NCI-H187 treated with DMSO at 0.1 percent for 48 hours (cell line): Measurements from ENCODE around the gene TPSAB1.
"Not testable (repeated sequence)": the region's sequence is repeated elsewhere in the genome, so short reads cannot be mapped to it uniquely, and the experiment has no call there.

Experiments used
- DNase-seq: peaks from one replicate; lab custom pipeline; 2025; lab: John Stamatoyannopoulos, UW

The TPSAB1 gene

DNA sequence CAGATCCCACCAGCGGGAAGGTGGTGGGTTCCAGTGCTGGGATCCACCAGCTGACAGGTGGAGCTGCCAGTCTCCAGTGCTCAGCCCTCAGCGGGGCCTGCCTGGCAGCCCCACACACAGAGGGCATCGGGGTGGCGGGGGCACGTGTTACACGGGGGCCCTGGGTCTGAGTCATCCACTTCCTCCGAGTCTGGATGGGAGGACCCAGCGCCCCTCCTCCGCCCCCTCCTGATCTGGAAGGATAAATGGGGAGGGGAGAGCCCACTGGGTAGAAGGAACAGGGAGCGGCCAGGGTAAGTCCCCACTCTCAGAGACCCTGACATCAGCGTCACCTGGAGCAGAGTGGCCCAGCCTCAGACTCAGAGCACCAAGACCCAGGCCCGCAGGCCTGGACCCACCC is at the start of gene TPSAB1:
Gene TPSAB1 (plus strand): TSS at position 270 of the 400 bp plus-strand sequence. CDS start 234 bp downstream, outside the sequence.
- DNase-seq: not testable (repeated sequence)

DNA sequence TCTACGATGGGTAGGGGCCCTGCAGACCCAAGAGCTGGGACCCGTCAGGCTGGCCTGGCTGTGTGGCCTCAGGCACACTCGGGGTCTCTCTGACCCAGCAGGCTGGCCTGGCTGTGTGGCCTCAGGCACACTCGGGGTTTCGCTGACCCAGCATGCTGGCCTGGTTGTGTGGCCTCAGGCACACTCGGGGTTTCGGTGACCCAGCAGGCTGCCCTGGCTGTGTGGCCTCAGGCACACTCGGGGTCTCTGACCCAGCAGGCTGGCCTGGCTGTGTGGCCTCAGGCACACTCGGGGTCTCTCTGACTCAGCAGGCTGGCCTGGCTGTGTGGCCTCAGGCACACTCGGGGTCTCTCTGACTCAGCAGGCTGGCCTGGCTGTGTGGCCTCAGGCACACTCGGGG is 49.7 kb upstream of the TPSAB1 start:
- not testable (repeated sequence) for DNase-seq

DNA sequence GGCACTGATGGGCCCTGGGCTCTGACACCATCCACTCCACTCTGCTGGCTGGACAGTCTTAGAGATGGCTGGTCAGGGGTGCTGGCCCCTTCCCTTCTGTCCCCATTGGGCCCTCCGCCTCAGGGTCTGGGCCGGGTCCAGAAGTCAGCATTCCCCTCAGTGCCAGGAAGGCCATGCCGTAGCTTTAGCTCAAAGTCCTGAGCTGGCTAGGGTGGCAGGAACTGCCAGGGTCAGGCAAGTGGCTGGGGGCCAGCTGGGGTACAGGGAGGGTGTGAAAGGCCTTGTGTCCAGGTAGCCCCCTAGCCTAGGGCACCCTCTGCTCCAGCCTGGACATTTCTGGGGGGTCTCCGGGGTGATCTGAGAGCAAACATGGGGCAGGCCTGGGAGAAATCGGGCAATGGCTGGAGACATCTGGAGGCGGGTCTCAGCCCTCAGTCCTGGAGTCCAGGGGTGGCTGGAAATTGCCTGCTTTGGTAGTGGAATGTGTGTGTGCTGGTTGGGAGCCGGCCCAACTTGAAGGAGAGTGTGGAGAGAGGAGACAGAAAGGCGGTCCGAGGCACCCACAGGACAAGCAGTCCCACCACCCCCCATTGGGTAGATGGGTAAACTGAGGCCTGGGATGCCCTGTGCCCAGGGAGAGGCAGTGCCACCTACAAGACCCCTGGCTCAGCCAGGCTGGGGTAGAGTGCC is 48.0 kb upstream of the TPSAB1 start:
- no peak for DNase-seq

DNA sequence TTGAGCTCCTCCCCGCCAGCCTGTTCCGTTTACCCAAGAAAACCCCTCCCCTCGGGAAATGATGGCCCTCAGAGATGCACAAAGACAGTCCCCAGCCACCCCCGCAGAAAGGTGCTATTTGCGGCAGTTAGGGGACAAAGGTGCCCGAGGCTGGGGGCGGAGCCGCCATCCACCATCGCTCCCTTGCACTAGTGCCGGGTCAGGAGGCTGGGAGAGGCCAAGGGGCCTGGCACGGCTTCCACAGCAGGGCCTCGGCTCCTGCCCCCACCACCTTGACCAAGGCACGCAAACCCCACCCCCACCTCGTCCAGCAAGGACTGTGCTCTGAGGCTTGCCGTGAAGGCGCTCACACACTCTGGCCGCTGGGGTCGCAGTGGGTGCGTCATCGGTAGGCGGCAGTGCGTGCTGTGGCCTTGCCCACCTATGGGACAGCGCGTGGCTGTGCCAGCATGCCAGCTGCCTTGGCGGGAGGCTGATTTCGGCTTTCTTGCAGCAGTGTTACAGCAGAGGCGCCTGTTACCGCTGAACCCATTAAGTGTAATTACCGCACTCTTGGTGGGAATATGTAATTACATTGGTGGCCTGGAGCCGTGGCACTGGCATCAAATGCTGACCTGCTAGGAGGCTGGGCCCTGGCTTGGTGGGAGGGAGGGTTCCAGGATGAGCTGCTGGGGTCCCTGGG is 47.2 kb upstream of the TPSAB1 start:
- DNase-seq: no peak

DNA sequence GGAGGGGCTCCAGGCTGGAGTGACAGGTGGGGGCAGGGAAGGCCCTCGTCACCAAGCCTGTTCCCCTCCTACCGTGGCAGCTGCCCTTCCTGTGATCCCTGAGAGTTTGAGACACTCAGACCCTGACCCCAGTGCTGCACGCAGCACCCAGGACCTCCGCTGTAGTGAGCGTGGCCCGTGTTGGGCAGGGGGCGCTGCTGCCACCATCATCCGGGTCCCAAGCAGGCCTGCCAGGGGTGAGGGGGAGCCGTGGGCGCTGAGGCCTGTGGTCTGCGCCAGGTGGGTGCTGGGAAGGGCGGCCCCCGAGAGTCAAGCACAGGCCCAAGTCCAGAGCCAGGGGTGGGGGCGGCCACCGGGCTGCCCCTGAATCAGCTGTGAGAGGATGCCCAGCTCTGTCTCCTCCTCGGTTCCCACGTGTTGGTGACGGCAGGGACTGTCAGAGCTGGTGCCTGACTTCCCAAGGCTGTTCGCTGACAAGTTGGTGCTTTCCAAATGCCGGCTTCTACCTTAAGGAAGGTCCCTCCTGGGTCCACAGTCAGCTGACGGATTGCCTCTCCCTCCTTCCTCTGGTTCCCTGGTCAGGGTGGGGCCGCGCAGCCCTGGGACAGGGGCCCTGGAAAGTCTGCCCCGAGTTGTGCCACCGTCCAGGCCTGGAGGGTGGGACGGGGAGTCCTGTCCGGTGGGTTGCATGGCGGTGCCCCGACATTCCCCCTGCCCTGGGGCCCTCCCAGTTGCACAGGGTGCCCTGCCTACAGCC is 46.5 kb upstream of the TPSAB1 start:
- DNase-seq: no peak

DNA sequence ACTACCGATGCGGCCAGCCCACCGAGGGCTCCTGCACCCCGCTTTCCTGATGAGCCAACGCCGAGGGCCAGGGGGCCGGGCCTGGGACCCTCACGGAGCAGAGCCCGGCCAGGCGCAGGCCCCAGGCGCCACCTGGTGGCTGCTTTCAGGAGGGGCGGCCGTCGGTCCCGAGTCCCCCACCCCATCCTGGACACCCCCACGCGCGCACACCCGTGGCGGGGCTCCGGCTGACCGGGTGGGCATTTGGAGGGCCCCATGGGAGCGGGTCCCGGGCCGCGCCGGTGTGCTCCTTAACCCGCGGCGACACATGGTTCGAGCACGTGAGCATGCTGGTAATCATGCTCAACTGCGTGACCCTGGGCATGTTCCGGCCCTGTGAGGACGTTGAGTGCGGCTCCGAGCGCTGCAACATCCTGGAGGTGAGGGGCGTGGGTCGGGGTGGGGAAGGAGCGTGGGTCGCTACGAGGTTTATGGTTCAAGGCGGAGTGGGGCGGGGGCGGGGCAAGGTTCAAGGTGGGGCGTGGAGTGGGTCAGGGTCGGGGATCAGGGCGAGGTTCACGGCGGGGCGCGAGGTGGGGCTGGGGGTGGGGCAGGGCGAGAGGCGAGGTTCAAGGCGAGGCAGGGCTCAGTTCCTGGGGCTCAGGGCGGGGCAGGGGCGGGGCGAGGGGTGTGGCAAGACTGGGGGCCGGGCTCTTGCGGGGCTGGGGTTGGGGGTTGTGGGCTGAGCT is 45.7 kb upstream of the TPSAB1 start:
- DNase-seq: no peak

DNA sequence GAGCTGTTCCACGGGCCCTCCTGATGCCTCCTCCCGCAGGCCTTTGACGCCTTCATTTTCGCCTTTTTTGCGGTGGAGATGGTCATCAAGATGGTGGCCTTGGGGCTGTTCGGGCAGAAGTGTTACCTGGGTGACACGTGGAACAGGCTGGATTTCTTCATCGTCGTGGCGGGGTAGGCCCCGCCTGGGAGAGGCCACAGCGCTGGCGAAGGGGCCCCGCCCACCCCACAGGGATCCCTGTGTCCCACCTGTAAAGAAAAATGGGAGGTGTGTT is 45.2 kb upstream of the TPSAB1 start:
- DNase-seq: no peak

DNA sequence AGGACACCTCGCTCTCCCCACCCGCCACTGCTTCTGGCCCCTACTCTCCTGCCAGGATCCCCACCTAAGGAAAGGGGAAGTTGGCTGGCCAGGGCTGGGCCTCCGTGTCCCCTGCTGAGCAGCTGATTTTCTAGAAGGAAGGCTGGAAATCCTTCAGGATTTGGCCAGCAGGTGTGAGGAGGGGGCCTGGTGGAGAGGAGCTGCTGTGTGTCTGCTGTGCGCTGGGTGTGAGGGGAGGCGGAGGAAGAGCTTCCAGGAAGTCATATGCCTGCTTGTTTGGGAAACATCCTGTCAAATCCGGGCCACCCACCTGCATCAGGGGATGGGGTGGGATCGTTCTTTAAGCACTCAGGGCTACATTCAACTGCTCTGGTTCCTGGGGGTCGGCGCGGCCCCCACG is 44.0 kb upstream of the TPSAB1 start:
- no peak for DNase-seq

DNA sequence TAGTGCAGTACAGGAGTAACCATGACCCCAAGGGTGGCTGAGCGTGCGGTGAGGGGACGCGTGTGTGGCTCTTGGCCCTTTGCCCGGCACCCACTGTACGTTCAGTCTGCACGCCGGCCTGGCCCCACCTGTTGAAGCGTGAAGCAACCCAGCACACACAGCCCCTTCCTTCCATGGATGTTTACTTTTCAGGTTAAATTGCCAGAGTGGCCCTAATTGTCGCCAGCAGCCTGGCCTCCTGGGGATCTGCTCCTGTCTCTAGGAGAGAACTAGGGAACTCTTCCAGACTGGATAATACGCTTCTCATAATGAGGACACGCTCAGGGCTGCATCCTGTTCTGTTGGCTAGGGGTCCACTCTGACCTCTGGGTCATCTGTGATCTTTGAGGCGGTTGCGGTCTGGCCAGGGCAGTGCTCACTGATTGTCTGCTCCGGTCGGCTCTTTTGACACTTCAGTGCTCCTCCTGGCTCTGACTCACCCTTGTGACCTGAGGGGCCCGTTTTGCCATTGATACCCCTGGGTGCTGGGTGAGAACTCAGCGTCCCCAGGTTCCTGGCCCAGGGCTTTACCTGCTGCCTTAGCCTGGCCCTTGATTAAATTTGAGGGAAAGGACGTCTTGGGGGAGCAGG is 43.2 kb upstream of the TPSAB1 start:
- peak; percentile 57 for DNase-seq

DNA sequence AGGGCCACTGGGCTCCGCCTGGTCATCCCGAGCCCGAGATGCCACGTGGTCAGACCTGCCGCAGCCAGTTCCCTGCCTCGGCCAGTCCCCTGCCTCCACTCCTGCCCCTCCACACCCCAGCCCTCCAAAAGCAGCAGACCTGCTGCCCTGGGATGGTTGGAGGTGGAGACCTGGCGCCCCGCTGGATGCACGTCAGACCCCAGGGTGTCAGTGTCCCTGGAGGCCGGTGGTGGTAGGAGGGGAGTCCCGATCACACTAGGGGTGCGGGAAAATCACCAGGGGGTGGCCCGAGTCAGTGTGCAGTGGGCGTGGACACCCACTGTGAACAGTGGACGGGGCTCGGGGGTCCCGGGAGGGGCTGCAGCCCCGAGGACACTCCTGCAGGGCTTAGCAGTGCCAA is 42.3 kb upstream of the TPSAB1 start:
- DNase-seq: no peak

DNA sequence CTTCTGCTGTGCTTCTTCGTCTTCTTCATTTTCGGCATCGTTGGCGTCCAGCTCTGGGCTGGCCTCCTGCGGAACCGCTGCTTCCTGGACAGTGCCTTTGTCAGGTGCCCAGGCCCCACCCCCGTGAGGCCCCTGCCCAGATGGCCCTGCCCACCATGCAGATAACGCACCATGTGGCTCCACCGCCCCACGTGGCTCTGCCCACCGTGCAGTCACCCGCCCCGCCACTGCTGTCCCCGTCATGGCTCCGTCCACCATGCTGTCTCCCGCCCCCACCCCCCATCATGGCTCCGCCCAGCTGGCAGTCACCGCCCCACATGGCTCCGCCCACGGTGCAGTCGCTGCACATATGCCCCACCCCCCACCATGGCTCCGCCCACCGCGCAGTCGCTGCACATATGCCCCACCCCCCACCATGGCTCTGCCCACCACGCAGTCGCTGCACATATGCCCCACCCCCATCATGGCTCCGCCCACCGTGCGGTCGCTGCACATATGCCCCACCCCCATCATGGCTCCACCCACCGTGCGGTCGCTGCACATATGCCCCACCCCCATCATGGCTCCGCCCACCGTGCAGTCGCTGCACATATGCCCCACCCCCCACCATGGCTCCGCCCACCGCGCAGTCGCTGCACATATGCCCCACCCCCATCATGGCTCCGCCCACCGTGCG is 41.7 kb upstream of the TPSAB1 start:
- DNase-seq: not testable (repeated sequence)

DNA sequence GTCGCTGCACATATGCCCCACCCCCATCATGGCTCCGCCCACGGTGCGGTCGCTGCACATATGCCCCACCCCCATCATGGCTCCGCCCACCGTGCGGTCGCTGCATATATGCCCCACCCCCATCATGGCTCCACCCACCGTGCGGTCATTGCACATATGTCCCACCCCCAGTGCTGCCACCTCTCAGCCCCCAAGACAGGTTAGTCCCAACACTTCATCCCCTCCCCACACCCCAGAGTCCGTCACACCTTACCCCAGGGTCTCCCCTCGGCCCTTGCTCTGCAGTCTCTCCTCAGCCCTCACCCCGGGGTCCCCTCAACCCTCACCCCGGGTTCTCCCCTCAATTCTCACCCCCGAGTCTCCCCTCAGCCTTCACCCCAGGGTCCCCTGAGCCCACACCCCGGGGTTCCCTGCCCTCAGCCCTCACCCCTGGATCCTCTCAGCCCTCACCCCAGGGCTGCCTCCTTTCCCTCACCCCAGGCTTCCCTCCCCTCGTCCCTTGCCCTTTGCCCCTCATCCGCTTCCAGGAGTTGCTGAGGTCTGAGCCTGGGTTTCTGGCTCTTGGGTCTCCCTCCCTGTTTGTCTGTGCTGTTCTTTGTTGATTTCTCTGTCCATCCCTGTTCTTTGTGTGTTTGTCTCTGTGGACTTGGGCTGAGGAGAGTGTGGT is 41.0 kb upstream of the TPSAB1 start:
- DNase-seq: no peak

DNA sequence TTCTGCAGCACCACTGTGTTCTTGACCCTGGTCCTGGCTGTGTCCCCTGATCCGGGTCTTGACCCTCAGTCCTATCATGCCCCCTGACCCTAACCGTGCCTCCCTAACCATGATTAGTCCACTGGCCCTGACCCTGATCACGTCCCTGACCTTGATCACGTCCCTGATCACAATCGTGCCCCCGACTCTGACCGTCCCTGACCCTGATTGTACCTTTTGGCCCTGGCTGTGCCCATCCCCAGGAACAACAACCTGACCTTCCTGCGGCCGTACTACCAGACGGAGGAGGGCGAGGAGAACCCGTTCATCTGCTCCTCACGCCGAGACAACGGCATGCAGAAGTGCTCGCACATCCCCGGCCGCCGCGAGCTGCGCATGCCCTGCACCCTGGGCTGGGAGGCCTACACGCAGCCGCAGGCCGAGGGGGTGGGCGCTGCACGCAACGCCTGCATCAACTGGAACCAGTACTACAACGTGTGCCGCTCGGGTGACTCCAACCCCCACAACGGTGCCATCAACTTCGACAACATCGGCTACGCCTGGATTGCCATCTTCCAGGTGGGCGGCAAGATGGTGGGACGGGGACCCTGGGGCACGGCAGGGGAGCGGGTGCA is 40.4 kb upstream of the TPSAB1 start:
- DNase-seq: no peak

DNA sequence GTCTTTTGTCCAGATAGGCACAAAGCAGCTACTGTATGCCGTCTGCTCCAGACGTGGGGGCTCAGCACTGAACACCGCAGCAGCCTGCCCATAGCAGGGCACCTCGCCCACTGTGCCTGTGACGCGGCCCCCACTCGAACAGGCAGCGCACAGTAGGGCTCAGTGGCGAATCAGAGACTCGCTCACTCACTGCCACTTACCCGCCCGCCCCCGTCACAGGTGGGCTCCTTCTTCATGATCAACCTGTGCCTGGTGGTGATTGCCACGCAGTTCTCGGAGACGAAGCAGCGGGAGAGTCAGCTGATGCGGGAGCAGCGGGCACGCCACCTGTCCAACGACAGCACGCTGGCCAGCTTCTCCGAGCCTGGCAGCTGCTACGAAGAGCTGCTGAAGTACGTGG is 39.1 kb upstream of the TPSAB1 start:
- no peak for DNase-seq

DNA sequence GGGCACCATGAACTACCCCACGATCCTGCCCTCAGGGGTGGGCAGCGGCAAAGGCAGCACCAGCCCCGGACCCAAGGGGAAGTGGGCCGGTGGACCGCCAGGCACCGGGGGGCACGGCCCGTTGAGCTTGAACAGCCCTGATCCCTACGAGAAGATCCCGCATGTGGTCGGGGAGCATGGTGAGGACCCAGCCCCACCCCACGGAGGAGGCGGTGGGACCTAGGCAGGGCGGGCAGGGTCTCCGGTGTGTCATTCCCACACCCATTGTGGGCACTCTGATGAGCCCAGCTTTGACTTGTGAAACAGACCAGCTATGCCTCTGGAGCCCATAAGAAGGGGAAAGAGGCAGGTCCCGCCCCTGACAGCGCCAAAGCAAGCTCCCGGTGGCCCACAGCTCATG is 38.2 kb upstream of the TPSAB1 start:
- no peak for DNase-seq

DNA sequence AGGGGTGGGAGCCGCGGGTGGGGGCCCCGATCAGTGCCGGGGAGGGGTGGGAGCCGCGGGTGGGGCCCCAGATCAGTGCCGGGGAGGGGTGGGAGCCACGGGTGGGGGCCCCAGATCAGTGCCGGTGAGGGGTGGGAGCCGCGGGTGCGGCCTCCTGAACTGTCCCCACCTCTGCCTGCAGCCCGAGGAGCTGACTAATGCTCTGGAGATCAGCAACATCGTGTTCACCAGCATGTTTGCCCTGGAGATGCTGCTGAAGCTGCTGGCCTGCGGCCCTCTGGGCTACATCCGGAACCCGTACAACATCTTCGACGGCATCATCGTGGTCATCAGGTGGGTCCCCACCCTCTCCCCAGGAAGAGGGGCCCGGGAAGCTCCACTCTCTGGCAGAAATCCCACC is 35.6 kb upstream of the TPSAB1 start:
- no peak for DNase-seq

DNA sequence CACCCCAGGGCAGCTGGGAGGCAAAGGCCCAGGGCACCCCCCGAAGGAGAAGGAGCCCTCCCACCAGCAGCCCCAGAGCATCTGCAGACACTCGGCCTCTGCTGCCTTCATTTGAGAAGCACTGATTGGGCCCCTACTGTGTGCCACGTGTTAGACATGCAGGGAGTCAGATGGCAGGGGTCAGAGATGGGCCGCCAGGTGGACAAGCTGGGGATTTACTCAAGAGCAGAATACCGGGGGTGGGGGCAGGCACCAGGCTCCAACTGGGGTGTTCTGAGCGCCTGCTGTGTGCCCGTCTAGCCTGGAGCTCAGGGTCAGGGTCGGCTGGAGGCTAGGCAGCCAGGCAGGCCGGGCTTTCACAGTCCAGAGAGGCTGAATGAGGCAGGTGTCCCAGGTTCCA is 34.2 kb upstream of the TPSAB1 start:
- no peak for DNase-seq

DNA sequence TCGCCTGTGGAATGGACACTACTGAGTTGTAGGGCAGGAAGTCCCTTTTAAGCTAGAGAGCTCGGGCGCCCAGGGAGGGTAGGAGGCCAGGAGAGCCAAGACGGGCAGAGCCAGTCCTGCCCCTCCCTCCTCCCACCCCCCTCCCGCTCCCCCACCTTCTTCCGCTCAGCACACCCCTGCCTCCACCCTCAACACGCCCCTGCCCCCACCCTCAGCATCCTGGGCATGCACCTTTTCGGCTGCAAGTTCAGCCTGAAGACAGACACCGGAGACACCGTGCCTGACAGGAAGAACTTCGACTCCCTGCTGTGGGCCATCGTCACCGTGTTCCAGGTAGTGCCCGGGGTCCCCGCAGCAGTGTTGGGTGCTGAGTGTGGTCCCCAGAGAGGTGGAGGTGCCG is 33.7 kb upstream of the TPSAB1 start:
- DNase-seq: no peak

DNA sequence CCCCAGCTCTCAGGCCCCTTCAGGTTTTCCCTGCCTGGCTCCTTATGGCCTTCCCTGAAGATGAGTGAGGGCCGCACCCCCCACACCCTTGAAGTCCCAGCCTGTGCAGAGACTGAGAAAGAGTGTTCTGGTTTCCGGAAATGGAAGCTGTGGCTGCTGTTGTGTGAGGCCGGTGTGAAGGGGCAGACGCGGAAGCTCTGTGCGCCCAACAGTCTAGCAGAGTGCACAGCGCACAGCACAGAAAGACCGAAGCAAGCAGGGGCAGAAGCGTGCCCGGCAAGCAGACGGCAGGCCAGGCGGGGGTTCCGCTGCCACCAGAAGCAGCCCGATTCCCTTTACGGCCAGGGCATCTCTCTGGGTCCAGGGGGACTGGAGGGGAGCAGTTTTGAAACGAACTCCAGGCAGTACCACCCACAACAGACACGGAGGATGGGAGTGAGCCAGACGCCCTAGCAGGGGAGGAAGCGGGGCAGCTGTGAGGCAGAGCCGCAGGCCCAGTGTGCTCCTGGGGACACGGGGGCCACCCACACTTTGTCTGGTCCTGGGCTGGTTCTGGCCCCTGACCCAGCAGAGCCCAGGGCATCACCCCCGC is 32.2 kb upstream of the TPSAB1 start:
- DNase-seq: no peak

DNA sequence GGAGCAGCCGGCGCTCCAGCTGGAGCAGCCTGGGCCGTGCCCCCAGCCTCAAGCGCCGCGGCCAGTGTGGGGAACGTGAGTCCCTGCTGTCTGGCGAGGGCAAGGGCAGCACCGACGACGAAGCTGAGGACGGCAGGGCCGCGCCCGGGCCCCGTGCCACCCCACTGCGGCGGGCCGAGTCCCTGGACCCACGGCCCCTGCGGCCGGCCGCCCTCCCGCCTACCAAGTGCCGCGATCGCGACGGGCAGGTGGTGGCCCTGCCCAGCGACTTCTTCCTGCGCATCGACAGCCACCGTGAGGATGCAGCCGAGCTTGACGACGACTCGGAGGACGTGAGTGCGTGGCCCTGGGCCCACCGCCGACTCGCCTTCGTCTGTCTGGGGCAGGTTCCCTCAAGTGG is 31.4 kb upstream of the TPSAB1 start:
- DNase-seq: no peak
